HepG2 (cell line): Measurements from ENCODE around the gene SIRT7. TPM values are rescaled to one million over a fixed set of nuclear protein-coding genes. Genes with fewer than 3 reads are reported as not detected.

Experiments used
- ARID5B ChIP-seq: IDR thresholded peaks from 2 replicates; pipeline ENCODE4 v1.4.0; 2020; ENCODE audit warnings: mild to moderate bottlenecking, missing genetic modification reagents
- BCL3 ChIP-seq: sonication (generic); formaldehyde crosslinking; IDR thresholded peaks from 2 replicates; pipeline ENCODE4 v1.5.1; 2020; ENCODE audit warnings: mild to moderate bottlenecking, missing genetic modification reagents, moderate library complexity
- CBX1 ChIP-seq: IDR thresholded peaks from one replicate; pipeline ENCODE4 v1.6.1; 2016; ENCODE audit warnings: antibody characterized with exemption, low read depth
- EED ChIP-seq: sonication (generic); formaldehyde crosslinking; IDR thresholded peaks from 2 replicates; pipeline ENCODE4 v1.5.0; 2020; ENCODE audit warnings: mild to moderate bottlenecking, missing genetic modification reagents
- FUBP1 ChIP-seq: sonication (generic); formaldehyde crosslinking; IDR thresholded peaks from 2 replicates; pipeline ENCODE4 v1.5.1; 2020; ENCODE audit warnings: missing genetic modification reagents, mild to moderate bottlenecking, borderline replicate concordance
- GTF2F1 ChIP-seq: fragments of 150-350 bp; IDR thresholded peaks from 2 replicates; pipeline ENCODE4 v1.6.1; 2014; ENCODE audit warnings: low read length
- HIVEP1 ChIP-seq: sonication (generic); formaldehyde crosslinking; IDR thresholded peaks from 2 replicates; pipeline ENCODE4 v1.4.0; 2020; ENCODE audit warnings: mild to moderate bottlenecking, missing genetic modification reagents
- MIXL1 ChIP-seq: IDR thresholded peaks from 2 replicates; pipeline ENCODE4 v1.6.1; 2016
- MLLT10 ChIP-seq: sonication (generic); formaldehyde crosslinking; IDR thresholded peaks from 2 replicates; pipeline ENCODE4 v1.4.0; 2020; ENCODE audit warnings: missing genetic modification reagents
- NFAT5 ChIP-seq: sonication (generic); formaldehyde crosslinking; IDR thresholded peaks from 2 replicates; pipeline ENCODE4 v1.4.0; 2020; ENCODE audit warnings: missing genetic modification reagents
- TFDP2 ChIP-seq: sonication (generic); formaldehyde crosslinking; IDR thresholded peaks from 2 replicates; pipeline ENCODE4 v1.4.0; 2020; ENCODE audit warnings: missing genetic modification reagents
- ZEB1 ChIP-seq: IDR thresholded peaks from 2 replicates; pipeline ENCODE4 v1.6.1; 2012; ENCODE audit warnings: mild to moderate bottlenecking, low read depth, inconsistent platforms; ENCODE audit not compliant: insufficient replicate concordance
- ZFP36L1 ChIP-seq: sonication (generic); formaldehyde crosslinking; IDR thresholded peaks from 2 replicates; pipeline ENCODE4 v1.8.0; 2022; ENCODE audit warnings: mild to moderate bottlenecking, missing genetic modification reagents, moderate library complexity
- ZNF850 ChIP-seq: sonication (generic); formaldehyde crosslinking; conservative IDR thresholded peaks from 2 replicates; pipeline ENCODE4 v1.9.0; 2021; ENCODE audit warnings: mild to moderate bottlenecking, missing genetic modification reagents
- ZSCAN21 ChIP-seq: sonication (generic); formaldehyde crosslinking; IDR thresholded peaks from 2 replicates; pipeline ENCODE4 v1.8.0; 2022; ENCODE audit warnings: mild to moderate bottlenecking, missing genetic modification reagents, moderate library complexity, borderline replicate concordance
- polyA plus RNA-seq, 8 experiments: library from polyadenylated mRNA; depleted of rRNA in 3 of 8; stranded (reverse) in 7 of 8; unstranded in 1 of 8; fragments of >200 nt; fragmentation: Illumina TruSeq in 4 of 8; extraction: Trizol in 4 of 8; gene quantifications; 2 replicates each; pipeline versions ENCODE4 v1.2.1 to v1.2.3, GENCODE V29; 2011 to 2016; ENCODE audit warnings: low read depth in 4 of 8, missing spikeins in 1 of 8, mixed read lengths in 1 of 8; ENCODE audit not compliant: insufficient read depth in 1 of 8
- total RNA-seq, 5 experiments: library from RNA; depleted of rRNA; stranded (reverse); fragments of >200 nt; fragmentation: Illumina TruSeq; extraction: Trizol; gene quantifications; 2 replicates each; pipeline ENCODE4 v1.2.3, GENCODE V29; 2016; ENCODE audit warnings: low read depth in 1 of 5

SIRT7 gene
- total and polyA plus RNA-seq, 2 of the 13 experiments (the other 11 are each of a cell fraction or from before 2014, with no cell fraction given) = 8.3 to 24.8 TPM

GRCh38 chr17:81909966-81910839, 7.8 kb downstream of the SIRT7 start (continued):
- peak; percentile 76 for TF ChIP-seq ARID5B (CRISPR knock-in tag)
- TF ChIP-seq FUBP1 = no peak
- TF ChIP-seq HIVEP1 (CRISPR knock-in tag) = peak; percentile 87
- TF ChIP-seq ZSCAN21 = peak; percentile 88
- TF ChIP-seq GTF2F1 = no peak
- TF ChIP-seq NFAT5 = no peak; the same call in 1 of the 2 replicates
- TF ChIP-seq BCL3 (CRISPR knock-in tag) = peak; percentile 73; the same call in 1 of the 2 replicates
- TF ChIP-seq ZFP36L1 = no peak; the same call in 1 of the 2 replicates
- peak; percentile 62 for TF ChIP-seq TFDP2 (CRISPR knock-in tag)
- TF ChIP-seq MLLT10 (CRISPR knock-in tag) = no peak; the same call in 1 of the 2 replicates
- TF ChIP-seq MIXL1 (CRISPR knock-in tag) = peak; percentile 80
- TF ChIP-seq ZEB1 = peak; percentile 78
- TF ChIP-seq ZNF850 (CRISPR knock-in tag) = no peak
- no peak for TF ChIP-seq CBX1
- TF ChIP-seq EED = 0 out of 2 replicates have a peak, but pooled peaks have one; percentile 17
